BLaER1 (cell line): Measurements from ENCODE around the gene PDLIM3.

Experiments
- H3K27ac ChIP-seq: shearing (Covaris generic); formaldehyde crosslinking; 2 replicates; pipeline ENCODE4 v1.8.1; 2022
- H3K27me3 ChIP-seq: shearing (Covaris generic); formaldehyde crosslinking; 2 replicates; pipeline ENCODE4 v1.8.1; 2022
- H3K36me3 ChIP-seq: shearing (Covaris generic); formaldehyde crosslinking; 2 replicates; pipeline ENCODE4 v1.8.1; 2022
- H3K4me1 ChIP-seq: shearing (Covaris generic); formaldehyde crosslinking; 2 replicates; pipeline ENCODE4 v1.8.1; 2022
- H3K4me2 ChIP-seq: shearing (Covaris generic); formaldehyde crosslinking; 2 replicates; pipeline ENCODE4 v1.8.1; 2022
- H3K4me3 ChIP-seq: shearing (Covaris generic); formaldehyde crosslinking; 2 replicates; pipeline ENCODE4 v1.8.1; 2022
- H3K9ac ChIP-seq: shearing (Covaris generic); formaldehyde crosslinking; 2 replicates; pipeline ENCODE4 v1.8.1; 2022
- H3K9me3 ChIP-seq: shearing (Covaris generic); formaldehyde crosslinking; 2 replicates; pipeline ENCODE4 v1.8.1; 2022
- H4K20me1 ChIP-seq: shearing (Covaris generic); formaldehyde crosslinking; 2 replicates; pipeline ENCODE4 v1.8.1; 2022
- Cebpa-rat ChIP-seq: shearing (Covaris generic); IDR thresholded peaks from 2 replicates; pipeline ENCODE4 v1.8.1; 2022

PDLIM3 gene

GRCh38 chr4:185464887-185465286, 70.4 kb downstream of the PDLIM3 start:
- Histone ChIP-seq H3K4me2 (no peak overlapping the region), H3K27me3 (no peaks in the 10 kb centered on the region), H4K20me1 (no peaks in the 10 kb centered on the region), H3K36me3 (no peaks in the 10 kb centered on the region), H3K9me3 (no peaks in the 10 kb centered on the region), H3K4me1 (peaks cover under 1% of the 10 kb centered on the region; the same call in 1 of the 2 replicates), H3K4me3 (no peak overlapping the region), H3K27ac (no peak overlapping the region), H3K9ac (no peak overlapping the region)
- TF ChIP-seq Cebpa-rat, result no peak

GRCh38 chr4:185464183-185464582, 71.1 kb downstream of the PDLIM3 start:
- H3K4me2 ChIP-seq, result no peak overlapping the region
- TF ChIP-seq Cebpa-rat, result no peak
- no peaks in the 10 kb centered on the region for H4K20me1 ChIP-seq
- H3K4me3 ChIP-seq, result no peak overlapping the region
- H3K9me3 ChIP-seq, result no peaks in the 10 kb centered on the region
- H3K9ac ChIP-seq, result no peak overlapping the region
- no peak overlapping the region for H3K27ac ChIP-seq
- H3K27me3 ChIP-seq, result no peaks in the 10 kb centered on the region
- no peaks in the 10 kb centered on the region for H3K4me1 ChIP-seq
- H3K36me3 ChIP-seq, result no peaks in the 10 kb centered on the region

- TF ChIP-seq Cebpa-rat, result no peak
- H3K36me3 ChIP-seq, result no peaks in the 10 kb centered on the region
These were observed 71.8 kb downstream of the PDLIM3 start for GRCh38 chr4:185463541-185463940.

GRCh38 chr4:185461565-185461964, 73.7 kb downstream of the PDLIM3 start:
- H3K4me3 ChIP-seq, result no peak overlapping the region
- no peaks in the 10 kb centered on the region for H3K4me1 ChIP-seq
- no peaks in the 10 kb centered on the region for H3K27me3 ChIP-seq
- no peaks in the 10 kb centered on the region for H4K20me1 ChIP-seq
- H3K36me3 ChIP-seq, result no peaks in the 10 kb centered on the region
- TF ChIP-seq Cebpa-rat, result no peak
- H3K4me2 ChIP-seq, result no peak overlapping the region
- H3K9ac ChIP-seq, result no peak overlapping the region
- no peaks in the 10 kb centered on the region for H3K9me3 ChIP-seq
- H3K27ac ChIP-seq, result no peak overlapping the region

More at GRCh38 chr4:185463541-185463940, 71.8 kb downstream of the PDLIM3 start:
- Histone ChIP-seq H3K9me3 (no peaks in the 10 kb centered on the region), H3K9ac (no peak overlapping the region), H3K4me3 (no peak overlapping the region), H3K4me1 (no peaks in the 10 kb centered on the region), H3K27me3 (no peaks in the 10 kb centered on the region), H3K27ac (no peak overlapping the region), H3K4me2 (no peak overlapping the region), H4K20me1 (no peaks in the 10 kb centered on the region)

DNA sequence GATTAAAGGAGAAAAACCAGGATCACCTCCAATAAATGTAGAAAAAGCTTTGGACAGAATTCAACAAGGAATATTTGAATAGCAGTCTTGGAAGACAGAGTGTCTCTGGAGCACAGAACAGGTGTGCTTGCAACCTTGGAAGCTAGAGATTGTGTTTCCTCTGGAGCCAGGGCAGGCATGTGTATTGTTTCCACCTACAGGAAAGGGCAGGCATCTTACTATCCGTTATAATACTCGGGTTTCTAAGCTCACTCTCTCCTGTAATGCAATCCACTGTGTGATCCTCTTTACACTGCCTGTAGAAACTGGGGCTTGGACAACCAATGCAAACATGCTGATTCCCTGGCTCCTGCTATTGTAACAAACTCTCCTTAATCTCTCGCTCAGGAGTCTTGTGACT, 78.2 kb downstream of the PDLIM3 start:
- Histone ChIP-seq H3K27ac (no peak overlapping the region), H3K9me3 (no peaks in the 10 kb centered on the region), H4K20me1 (no peaks in the 10 kb centered on the region), H3K4me2 (no peak overlapping the region), H3K4me1 (no peaks in the 10 kb centered on the region), H3K4me3 (no peak overlapping the region), H3K9ac (no peak overlapping the region), H3K36me3 (no peaks in the 10 kb centered on the region), H3K27me3 (no peaks in the 10 kb centered on the region)
- TF ChIP-seq Cebpa-rat, result no peak

DNA sequence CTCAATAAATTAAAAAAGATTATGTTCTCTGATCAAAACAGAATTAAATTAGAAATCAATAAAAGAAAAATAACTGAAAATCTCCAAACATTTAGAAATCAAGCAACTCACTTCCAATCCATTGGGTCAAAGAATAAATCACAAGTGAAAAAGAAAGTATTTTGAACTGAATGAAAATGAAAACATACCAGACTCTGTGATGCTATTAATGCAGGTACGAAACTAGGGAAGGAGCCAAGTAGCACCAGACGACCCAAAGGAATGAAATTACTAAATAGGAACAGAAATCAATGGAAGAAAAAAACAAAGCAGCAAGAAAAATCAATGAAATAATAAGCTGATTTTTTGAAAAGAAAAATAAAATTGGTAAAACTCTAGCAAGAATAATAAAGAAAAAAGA, 79.2 kb downstream of the PDLIM3 start:
- Histone ChIP-seq H3K27ac (no peak overlapping the region), H3K4me3 (no peak overlapping the region), H4K20me1 (no peaks in the 10 kb centered on the region), H3K4me1 (no peaks in the 10 kb centered on the region), H3K4me2 (no peak overlapping the region), H3K36me3 (no peaks in the 10 kb centered on the region), H3K27me3 (no peaks in the 10 kb centered on the region), H3K9ac (no peak overlapping the region), H3K9me3 (no peaks in the 10 kb centered on the region)
- no peak for TF ChIP-seq Cebpa-rat
